NCI-H1105 (cell line): ENCODE measurements around the gene SLC1A7.

Experiments
- DNase-seq: peaks from one replicate; lab custom pipeline; 2025; lab: John Stamatoyannopoulos, UW

SLC1A7 gene

GRCh38 chr1:53075761-53076163 lies 66.7 kb downstream of the SLC1A7 start:
- DNase-seq: no peak

GRCh38 chr1:53075206-53075605 lies 67.2 kb downstream of the SLC1A7 start:
- no peak for DNase-seq

- DNase-seq: no peak
Observed at GRCh38 chr1:53074313-53075154, 67.9 kb downstream of the SLC1A7 start.

GRCh38 chr1:53073868-53074311 lies 68.5 kb downstream of the SLC1A7 start:
- DNase-seq: no peak

DNA sequence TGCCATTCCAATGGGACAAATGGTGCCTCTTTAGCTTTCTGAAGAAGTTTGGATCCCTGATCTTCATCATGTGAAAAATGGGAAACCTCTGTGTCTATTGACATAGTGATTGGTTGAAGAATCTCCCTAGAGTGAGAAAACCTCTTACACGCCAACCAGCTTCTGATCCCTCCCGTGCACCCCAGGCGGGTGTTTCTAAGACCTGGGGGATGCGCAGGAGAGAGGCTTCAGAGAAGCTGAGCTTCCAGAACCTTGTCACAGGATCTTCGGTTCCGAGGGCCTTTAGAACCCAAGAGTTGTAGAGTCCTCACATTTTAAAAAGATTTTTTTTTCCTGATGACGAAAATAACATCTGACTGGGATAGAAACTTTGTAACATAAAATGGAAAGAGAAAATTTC lies 69.2 kb downstream of the SLC1A7 start:
- DNase-seq: no peak

DNA sequence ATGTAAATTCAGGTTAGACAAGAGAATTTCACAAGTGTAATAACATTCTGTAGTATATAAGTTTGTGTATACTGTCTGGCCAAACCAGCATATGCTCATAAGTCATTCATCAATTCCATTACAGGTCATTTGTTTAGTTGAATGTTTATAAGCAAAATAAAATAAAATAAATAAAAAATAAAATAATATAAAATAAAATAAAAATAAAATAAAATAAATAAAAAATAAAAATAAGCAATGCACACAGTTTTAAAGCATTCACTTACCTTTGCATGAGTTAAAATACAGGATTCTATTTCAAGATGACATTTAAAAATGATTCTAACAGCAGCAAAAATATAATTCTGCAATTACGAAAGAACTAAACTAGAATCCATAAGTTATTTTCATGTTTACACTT lies 70.5 kb downstream of the SLC1A7 start:
- DNase-seq: no peak

GRCh38 chr1:53071167-53071865 lies 71.1 kb downstream of the SLC1A7 start:
- DNase-seq: no peak

GRCh38 chr1:53070621-53071020 lies 71.8 kb downstream of the SLC1A7 start:
- DNase-seq: no peak

GRCh38 chr1:53069663-53070327 lies 72.6 kb downstream of the SLC1A7 start:
- DNase-seq: no peak

DNA sequence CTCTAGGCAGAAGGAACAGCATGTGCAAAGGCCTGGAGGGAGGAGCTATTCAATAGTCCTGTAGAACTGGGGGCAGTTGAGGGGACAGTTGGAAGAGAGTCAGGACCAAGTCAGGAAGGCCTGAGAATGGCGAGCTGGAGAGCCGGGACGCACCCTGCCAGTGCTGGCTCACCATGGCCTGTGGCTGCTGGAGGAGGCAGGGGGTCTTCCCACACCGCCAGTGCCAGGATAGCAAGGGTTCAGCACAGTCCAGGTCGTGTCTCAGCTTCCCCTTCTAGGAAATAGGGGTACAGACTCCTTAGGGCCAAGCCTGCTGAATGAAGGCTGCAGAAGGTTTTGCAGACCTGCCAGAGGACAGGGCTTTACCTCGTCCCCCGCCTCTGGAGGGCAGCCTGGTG lies 73.2 kb downstream of the SLC1A7 start:
- no peak for DNase-seq

GRCh38 chr1:53068314-53069099 lies 73.9 kb downstream of the SLC1A7 start:
- no peak for DNase-seq

DNA sequence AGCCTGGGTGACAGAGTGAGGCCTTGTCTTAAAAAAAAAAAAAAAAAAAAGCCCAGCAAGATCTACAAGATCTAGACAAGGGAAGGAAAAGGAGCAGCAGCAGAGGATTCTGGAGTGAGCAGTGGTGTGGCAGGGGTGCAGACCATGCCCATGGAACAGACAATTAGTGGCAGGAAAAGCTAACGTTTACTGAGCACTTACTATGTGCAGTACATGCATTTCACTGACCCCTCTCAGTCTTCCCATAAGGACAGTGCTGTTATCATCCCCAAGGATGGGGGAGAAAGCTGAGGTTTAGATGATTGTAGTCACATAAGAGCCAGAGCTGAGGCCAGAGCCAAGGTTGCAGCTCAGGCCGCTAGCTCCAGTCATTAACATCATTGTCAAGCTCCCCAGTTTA lies 74.6 kb downstream of the SLC1A7 start:
- no peak for DNase-seq

GRCh38 chr1:53066891-53067738 lies 75.3 kb downstream of the SLC1A7 start:
- DNase-seq: no peak

- no peak for DNase-seq
Observed at GRCh38 chr1:53066488-53066887, 76.0 kb downstream of the SLC1A7 start.

DNA sequence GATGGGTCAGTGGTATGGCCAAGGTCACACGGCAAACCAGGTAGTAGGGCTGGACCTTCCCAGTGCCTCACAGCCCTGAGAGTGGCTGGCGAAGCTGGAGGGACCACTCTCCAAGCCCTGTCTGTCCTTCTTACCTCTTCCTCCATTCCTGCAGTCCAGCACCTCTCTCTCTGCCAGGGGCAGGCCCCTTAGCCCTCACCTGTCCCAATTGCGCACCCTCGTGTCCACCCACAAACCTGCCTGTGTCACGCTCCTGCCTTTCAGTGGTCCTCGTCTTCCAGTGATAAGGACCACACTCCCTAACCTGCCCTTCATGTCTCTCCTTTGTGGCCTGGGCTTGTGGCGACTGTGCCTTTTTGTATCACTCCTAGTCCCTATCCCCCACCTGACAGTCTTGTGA lies 77.0 kb downstream of the SLC1A7 start:
- DNase-seq: no peak

- DNase-seq: no peak
Observed at GRCh38 chr1:53063744-53064515, 78.5 kb downstream of the SLC1A7 start.

DNA sequence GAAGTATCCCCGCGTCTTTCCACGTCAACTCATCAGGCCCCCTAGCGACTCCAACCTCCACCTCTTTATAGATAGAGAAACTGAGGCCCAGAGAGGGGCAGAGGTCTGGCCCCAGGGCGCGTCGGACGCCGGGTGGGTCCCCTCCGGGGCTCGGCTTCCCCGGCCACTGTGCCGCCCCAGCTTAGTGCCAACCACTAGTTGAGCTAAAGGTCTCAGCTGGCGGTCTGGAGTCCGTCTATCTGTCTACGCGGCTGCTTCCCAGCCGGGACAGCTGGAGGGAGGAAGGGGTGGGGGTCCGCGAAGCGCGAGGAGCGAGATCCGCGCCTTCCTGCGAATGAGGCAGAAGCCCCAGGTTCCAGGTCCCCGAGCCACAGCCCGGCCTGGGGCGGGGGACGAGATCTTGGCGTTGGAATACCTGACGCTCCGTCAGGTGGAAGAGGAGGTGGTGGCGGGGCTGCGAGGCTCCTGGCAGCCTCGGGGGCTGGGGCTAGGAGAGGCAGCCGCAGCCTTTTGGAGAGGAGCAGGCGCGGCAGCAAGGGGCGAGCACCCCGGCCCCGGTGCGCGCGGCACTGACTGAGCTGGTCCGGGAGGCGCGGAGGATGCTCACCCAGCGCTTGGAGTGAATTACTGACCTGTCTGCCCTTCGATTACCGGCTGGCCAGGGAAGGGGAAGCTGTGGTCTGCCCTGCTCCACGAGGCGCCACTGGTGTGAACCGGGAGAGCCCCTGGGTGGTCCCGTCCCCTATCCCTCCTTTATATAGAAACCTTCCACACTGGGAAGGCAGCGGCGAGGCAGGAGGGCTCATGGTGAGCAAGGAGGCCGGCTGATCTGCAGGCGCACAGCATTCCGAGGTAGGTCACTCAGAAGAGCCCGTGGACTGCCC lies 79.5 kb downstream of the SLC1A7 start:
- no peak for DNase-seq

DNA sequence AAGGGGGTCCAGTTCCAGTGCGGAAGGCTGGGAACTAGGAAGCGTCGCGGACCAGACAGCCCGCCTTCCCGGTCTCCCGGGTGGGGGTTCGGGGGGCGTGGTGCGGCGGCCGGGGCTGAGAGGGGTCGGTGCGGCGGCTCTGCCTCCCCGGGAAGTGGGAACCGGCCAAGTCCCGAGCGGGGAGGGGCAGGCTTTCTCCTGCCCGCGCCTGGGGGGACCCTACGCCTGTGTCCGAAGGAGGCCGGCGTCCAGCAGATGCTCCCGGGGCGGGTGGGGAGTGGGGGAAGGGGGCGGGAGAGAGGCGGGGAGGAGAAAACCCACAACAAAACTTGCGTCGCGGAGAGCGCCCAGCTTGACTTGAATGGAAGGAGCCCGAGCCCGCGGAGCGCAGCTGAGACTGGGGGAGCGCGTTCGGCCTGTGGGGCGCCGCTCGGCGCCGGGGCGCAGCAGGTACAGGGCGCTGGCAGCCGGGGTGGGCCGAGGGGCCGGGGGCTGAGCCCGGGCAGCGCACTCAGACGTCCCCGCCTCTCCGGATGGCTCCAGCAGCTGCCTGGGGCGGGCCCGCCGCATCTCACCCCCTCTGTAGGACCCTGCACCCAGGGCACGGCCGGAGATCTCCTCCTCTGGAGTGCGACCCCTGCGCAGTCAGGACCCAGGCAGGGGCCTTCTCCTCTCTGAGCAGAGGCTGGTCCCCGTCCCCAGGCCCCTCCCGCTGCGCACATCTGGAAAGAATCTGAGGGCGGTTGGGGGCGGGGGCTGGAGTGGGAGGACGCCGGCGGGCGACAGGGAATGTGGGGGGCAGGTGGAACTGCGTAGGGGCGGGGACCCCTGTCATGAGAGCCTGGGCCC lies 80.4 kb downstream of the SLC1A7 start, which contains the start of gene PODN:
PODN (plus strand) TSS at position 355 of the 849 bp plus-strand sequence. CDS start 7,643 bp downstream, outside the sequence.
- no peak for DNase-seq
